Omental fat pad (tissue), 4 donors: ENCODE results near the gene INPP4B. TPM values are rescaled to one million over a fixed set of nuclear protein-coding genes. Genes with fewer than 3 reads are reported as not detected.

Experiments
- ATAC-seq: fragments of 150-250 bp; one replicate; pipeline ENCODE4 v1.9.1; 2016; ENCODE audit warnings: mild to moderate bottlenecking, moderate library complexity; ENCODE audit not compliant: low FRiP score
- DNase-seq: peaks from one replicate; pipeline ENCODE4 v3.0.0-alpha.2; 2019; ENCODE audit warnings: low spot score
- CTCF ChIP-seq, 3 donors: fragments of 450-650 bp; IDR thresholded peaks; one replicate each; pipeline ENCODE4 v1.5.1; 2016 to 2017; ENCODE audit warnings: antibody characterized with exemption in 3 of 3, mild to moderate bottlenecking in 3 of 3, moderate library complexity in 2 of 3
- total RNA-seq, 4 donors: library from RNA; depleted of rRNA; stranded (reverse); fragments of >200 nt; gene quantifications; one replicate each; pipeline ENCODE4 v1.1.0, GENCODE V29; 2016

The INPP4B gene
- total RNA-seq, 4 donors from 2014 or later: 6.6 to 54.2 (median 14.2) TPM

GRCh38 chr4:142158980-142159379, 687.1 kb downstream of the INPP4B start:
- no peak for TF ChIP-seq CTCF (IDR thresholded peaks at IDR 0.05)
- DNase-seq: no peak
- no peak for ATAC-seq

- TF ChIP-seq CTCF (IDR thresholded peaks at IDR 0.05): no peak
- no peak for ATAC-seq
- no peak for DNase-seq
Observed at GRCh38 chr4:142156256-142156655, 689.8 kb downstream of the INPP4B start.

GRCh38 chr4:142155347-142155746, 690.8 kb downstream of the INPP4B start:
- no peak for DNase-seq
- no peak for TF ChIP-seq CTCF (IDR thresholded peaks at IDR 0.05)
- no peak for ATAC-seq

- DNase-seq (no peak), ATAC-seq (no peak)
- no peak for TF ChIP-seq CTCF (IDR thresholded peaks at IDR 0.05)
Observed at GRCh38 chr4:142150483-142150882, 695.6 kb downstream of the INPP4B start.

GRCh38 chr4:142144813-142145212, 701.3 kb downstream of the INPP4B start:
- DNase-seq: no peak
- no peak for TF ChIP-seq CTCF (IDR thresholded peaks at IDR 0.05)
- no peak for ATAC-seq

- TF ChIP-seq CTCF (IDR thresholded peaks at IDR 0.05): no peak
- DNase-seq (no peak), ATAC-seq (no peak)
Observed at GRCh38 chr4:142142366-142143054, 703.6 kb downstream of the INPP4B start.

- no peak for TF ChIP-seq CTCF (IDR thresholded peaks at IDR 0.05)
- ATAC-seq (no peak), DNase-seq (no peak)
Observed at GRCh38 chr4:142141224-142141623, 704.9 kb downstream of the INPP4B start.
